Endometrium (tissue), 2 donors: ENCODE measurements around the gene CHRNA10.
"Not testable (repeated sequence)": the region's sequence is repeated elsewhere in the genome, so short reads cannot be mapped to it uniquely, and the experiment has no call there.

Experiments
- FAIRE-seq: peaks from 2 replicates; lab custom pipeline; 2012; peaks lifted over from hg19 to GRCh38; lab: Jason Lieb, UNC
- donor health status: control.
- donor health status: control.

The CHRNA10 gene

GRCh38 chr11:3664032-3664630 is 7.1 kb downstream of the CHRNA10 start:
- FAIRE-seq, result no peak

GRCh38 chr11:3662856-3663255 is 8.3 kb downstream of the CHRNA10 start:
- no peak for FAIRE-seq

- no peak for FAIRE-seq
Observed at GRCh38 chr11:3660960-3661359, 10.2 kb downstream of the CHRNA10 start.

GRCh38 chr11:3659595-3660515 is 11.3 kb downstream of the CHRNA10 start:
- no peak for FAIRE-seq

GRCh38 chr11:3658252-3658651 is 12.9 kb downstream of the CHRNA10 start:
- FAIRE-seq, result no peak

- FAIRE-seq, result not testable (repeated sequence)
Observed at GRCh38 chr11:3657331-3657730, 13.9 kb downstream of the CHRNA10 start.

GRCh38 chr11:3655547-3655946 is 15.6 kb downstream of the CHRNA10 start:
- FAIRE-seq, result no peak

GRCh38 chr11:3652514-3652913 is 18.7 kb downstream of the CHRNA10 start:
- not testable (repeated sequence) for FAIRE-seq

GRCh38 chr11:3649374-3649773 is 21.8 kb downstream of the CHRNA10 start:
- FAIRE-seq, result not testable (repeated sequence)

GRCh38 chr11:3648843-3649242 is 22.3 kb downstream of the CHRNA10 start:
- not testable (repeated sequence) for FAIRE-seq

GRCh38 chr11:3645552-3645951 is 25.6 kb downstream of the CHRNA10 start:
- FAIRE-seq, result no peak

GRCh38 chr11:3644817-3645235 is 26.4 kb downstream of the CHRNA10 start, which contains the start of gene ART1:
Gene ART1, plus strand, starts transcription at chr11:3645128. Its CDS starts 14,086 bp downstream, at chr11:3659214.
- no peak for FAIRE-seq

GRCh38 chr11:3643102-3643546 is 28.1 kb downstream of the CHRNA10 start:
- not testable (repeated sequence) for FAIRE-seq

- no peak for FAIRE-seq
Observed at GRCh38 chr11:3642071-3642951, 28.9 kb downstream of the CHRNA10 start.

- no peak for FAIRE-seq
Observed at GRCh38 chr11:3641701-3642070, 29.5 kb downstream of the CHRNA10 start, which contains the start of gene ART5. Gene ART5, minus strand, starts transcription at chr11:3641992. Its CDS starts 130 bp downstream, at chr11:3641862.

- no peak for FAIRE-seq
Observed at GRCh38 chr11:3641191-3641590, 30.0 kb downstream of the CHRNA10 start.

- no peak for FAIRE-seq
Observed at GRCh38 chr11:3639841-3640240, 31.3 kb downstream of the CHRNA10 start.

GRCh38 chr11:3638513-3638912 is 32.7 kb downstream of the CHRNA10 start:
- no peak for FAIRE-seq

GRCh38 chr11:3637201-3637600 is 34.0 kb downstream of the CHRNA10 start:
- FAIRE-seq, result no peak

GRCh38 chr11:3635641-3636375 is 35.4 kb downstream of the CHRNA10 start:
- no peak for FAIRE-seq

GRCh38 chr11:3632070-3632660 is 39.0 kb downstream of the CHRNA10 start:
- FAIRE-seq, result no peak
